Anterior cingulate cortex (tissue), 58 donors: ENCODE measurements around the gene ICAM5.
A peak's percentile ranks its signal among the peaks of the same experiment; 100 is the strongest.
"Not testable (repeated sequence)": the region's sequence is repeated elsewhere in the genome, so short reads cannot be mapped to it uniquely, and the experiment has no call there.

Source experiments
- DNase-seq, 58 donors: peaks; one replicate each; lab custom pipeline; 2025; lab: John Stamatoyannopoulos, UW

Gene ICAM5, protein sequence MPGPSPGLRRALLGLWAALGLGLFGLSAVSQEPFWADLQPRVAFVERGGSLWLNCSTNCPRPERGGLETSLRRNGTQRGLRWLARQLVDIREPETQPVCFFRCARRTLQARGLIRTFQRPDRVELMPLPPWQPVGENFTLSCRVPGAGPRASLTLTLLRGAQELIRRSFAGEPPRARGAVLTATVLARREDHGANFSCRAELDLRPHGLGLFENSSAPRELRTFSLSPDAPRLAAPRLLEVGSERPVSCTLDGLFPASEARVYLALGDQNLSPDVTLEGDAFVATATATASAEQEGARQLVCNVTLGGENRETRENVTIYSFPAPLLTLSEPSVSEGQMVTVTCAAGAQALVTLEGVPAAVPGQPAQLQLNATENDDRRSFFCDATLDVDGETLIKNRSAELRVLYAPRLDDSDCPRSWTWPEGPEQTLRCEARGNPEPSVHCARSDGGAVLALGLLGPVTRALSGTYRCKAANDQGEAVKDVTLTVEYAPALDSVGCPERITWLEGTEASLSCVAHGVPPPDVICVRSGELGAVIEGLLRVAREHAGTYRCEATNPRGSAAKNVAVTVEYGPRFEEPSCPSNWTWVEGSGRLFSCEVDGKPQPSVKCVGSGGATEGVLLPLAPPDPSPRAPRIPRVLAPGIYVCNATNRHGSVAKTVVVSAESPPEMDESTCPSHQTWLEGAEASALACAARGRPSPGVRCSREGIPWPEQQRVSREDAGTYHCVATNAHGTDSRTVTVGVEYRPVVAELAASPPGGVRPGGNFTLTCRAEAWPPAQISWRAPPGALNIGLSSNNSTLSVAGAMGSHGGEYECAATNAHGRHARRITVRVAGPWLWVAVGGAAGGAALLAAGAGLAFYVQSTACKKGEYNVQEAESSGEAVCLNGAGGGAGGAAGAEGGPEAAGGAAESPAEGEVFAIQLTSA

DNA sequence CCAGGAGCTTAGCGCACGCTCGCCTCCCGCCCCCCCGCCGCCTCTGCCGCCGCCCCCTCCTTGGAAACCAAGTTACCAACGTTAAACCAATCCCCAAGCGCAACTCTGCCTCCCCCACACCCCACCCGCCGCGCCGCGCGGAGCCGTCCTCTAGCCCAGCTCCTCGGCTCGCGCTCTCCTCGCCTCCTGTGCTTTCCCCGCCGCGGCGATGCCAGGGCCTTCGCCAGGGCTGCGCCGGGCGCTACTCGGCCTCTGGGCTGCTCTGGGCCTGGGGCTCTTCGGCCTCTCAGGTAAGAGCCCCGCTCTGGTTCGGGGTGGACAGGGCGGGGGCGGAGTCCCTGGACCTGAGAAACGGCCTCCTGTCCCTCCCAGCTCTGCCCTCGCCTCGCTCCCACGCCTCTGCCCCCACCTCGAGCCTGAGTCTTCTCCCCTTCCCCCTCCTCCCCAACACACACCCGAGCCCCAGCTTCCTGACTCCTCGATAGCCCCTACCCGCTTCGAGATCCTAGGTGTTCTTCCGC is at the start of gene ICAM5:
Gene ICAM5 (plus strand): TSS at position 117 of the 521 bp plus-strand sequence. CDS start 92 bp downstream, at position 209.
- DNase-seq: peak in 37 of 58 donors; percentile 11 to 86 (median 45)

DNA sequence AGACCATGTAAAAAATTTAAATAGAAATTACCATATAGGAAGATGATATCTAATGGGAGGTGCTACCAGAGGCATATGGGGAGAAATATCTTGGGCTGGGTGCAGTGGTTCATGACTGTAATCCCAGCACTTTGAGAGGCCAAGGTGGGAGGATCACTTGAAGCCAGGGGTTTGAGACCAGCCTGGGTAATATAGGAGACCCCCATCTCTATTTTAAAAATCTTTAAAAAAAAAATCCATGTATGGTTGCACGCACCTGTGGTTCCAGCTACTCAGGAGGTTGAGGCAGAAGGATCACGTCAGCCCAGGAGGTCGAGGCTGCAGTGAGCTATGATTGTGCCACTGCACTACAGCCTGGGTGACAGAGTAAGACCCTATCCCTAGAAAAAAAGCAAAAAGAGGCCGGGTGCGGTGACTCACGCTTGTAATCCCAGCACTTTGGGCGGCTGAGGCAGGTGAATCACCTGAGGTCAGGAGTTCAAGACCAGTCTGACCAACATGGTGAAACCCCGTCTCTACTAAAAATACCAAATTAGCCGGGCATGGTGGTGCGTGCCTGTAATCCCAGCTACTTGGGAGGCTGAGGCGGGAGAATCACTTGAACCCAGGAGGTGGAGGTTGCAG is 47.8 kb upstream of the ICAM5 start:
- DNase-seq: not testable (repeated sequence)

DNA sequence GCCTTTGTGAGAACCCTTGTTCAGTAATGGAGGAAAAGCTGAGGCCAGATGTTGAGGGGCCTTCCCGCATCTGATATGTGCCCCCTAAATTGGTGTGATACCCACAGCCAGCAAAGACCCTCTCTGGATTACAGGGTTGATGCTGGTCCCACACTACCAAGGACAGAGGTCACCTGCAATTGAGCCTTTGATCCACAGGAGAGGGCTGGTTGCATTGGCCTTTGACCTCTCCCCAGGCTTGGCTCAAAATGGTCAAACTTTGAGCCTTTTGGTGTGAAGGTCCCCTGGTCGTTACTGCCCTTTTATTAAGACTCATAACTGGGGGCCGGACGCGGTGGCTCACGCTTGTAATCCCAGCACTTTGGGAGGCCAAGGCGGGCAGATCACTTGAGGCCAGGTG is 46.1 kb upstream of the ICAM5 start:
- no peak for DNase-seq

DNA sequence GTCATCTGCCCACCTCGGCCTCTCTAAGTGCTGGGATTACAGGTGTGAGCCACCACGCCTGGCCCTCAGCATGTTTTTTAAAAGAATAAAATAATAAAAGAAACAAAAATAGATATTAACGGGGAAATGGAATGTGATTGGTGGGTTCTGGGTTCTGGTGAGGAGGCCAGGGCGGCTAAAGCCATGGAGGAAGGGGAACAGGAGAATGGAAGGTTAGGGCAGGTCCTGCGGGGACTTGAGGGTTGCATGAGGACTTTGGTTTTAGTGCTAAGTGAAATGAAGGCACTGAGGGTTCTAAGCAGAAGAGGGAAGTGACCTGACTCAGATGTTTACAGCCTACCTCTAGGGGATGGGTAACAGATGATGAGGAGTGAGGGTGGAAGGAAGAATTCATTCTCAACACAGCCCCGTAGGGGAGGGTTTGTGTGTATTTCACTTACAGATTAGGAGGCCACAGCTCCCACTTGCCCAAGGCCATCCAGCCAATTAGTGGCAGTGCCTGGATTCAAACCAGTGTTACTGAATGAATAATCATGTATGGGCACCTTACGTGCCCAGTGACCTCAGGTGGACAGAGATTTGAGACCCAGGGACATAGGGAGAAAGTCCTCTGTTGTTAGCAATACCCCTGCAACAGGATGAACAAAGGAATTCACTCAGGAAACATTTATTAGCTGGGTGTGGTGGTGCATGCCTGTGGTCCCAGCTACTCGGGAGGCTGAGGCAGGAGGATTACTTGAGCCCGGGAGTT is 44.4 kb upstream of the ICAM5 start:
- DNase-seq: no peak

DNA sequence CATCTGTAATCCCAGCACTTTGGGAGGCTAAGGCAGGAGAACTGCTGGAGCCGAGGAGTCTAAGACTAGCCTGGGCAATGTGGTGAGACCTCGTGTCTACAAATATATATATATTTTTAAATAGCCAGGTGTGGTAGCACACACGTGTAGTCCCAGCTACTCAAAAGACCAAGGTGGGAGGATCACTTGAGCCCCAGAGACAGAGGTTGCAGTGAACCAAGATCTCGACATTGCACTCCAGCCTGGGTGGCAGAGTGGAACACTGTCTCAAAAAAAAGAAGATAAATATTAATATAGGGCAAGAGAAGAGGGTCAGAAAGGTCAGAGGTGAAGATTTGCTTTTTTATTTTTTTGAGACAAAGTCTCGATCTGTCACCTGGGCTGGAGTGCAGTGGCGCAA is 43.2 kb upstream of the ICAM5 start:
- no peak for DNase-seq

DNA sequence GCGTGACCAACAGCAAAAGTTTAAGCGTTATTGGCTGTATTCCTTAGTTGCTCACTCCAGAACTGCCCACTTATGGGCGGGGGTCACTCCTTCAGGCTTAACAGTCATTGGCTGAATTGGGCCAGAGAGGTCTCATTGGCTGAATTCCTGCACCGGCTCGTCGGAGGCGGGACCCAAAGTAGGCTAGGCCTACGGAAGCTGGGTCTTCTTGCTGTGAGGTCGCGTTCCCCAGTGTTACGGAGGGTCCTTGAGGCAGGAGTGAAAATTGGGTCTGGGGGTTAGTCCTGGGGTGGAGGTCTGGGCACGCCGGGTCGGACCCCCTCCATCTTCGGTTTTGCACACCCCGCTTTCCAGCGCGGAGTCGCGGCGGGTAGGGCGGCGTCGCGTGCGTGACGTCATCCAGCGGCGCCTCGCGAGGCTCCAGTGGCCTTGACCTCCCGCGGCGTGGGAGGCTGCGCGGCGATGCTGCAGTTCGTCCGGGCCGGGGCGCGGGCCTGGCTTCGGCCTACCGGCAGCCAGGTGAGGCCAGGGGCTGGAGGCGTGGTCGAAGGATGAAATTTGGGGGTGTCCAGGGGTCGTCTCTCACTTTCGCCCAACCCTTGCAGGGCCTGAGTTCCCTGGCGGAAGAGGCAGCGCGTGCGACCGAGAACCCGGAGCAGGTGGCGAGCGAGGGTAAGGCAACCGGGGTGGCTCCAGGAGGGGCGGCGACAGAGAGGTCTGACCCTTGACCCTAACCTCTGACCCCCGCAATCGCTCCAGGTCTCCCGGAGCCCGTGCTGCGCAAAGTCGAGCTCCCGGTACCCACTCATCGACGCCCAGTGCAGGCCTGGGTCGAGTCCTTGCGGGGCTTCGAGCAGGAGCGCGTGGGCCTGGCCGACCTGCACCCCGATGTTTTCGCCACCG is 37.7 kb upstream of the ICAM5 start, which contains the start of gene MRPL4:
Gene MRPL4 (plus strand): TSS at position 423 of the 903 bp plus-strand sequence. CDS start 40 bp downstream, at position 463.
- peak; percentile 72 to 99 (median 94) for DNase-seq

DNA sequence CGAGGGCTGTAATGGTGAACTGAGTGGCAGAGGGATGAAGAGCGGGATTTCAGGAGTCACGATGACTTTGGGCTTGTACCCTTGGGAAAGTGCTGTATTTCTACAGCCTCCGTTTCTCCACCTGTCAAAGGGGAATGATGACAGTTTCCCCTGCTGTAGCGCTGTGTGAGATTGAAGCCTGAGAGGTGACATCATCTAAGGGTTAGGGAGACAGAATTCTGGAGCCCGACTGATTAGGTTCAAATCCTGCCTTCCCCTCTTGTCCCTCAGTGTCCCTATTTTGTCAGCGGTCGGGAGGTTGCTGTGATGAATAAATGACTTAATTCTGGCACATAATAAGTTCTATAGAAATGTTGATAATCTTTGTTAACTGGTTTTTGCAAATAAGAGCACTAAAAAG is 37.0 kb upstream of the ICAM5 start:
- DNase-seq: no peak

DNA sequence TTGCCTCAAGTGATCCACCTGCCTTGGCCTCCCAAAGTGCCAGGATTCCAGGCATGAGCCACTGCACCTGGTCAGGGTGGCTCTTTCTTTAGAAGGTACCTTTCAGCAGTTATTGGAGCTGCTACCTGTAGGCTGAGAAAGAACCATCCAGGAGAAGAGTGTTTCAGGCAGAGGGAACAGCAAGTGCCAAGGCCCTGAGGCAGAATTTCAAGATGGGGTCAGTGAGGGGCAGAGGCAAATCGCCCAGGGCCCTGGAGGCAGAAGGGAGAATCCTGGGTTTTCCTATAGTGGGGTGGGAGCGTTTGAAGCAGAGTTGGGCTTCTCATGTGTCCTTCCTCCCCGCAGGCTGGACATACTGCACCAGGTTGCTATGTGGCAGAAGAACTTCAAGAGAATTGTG is 35.5 kb upstream of the ICAM5 start:
- DNase-seq: no peak

DNA sequence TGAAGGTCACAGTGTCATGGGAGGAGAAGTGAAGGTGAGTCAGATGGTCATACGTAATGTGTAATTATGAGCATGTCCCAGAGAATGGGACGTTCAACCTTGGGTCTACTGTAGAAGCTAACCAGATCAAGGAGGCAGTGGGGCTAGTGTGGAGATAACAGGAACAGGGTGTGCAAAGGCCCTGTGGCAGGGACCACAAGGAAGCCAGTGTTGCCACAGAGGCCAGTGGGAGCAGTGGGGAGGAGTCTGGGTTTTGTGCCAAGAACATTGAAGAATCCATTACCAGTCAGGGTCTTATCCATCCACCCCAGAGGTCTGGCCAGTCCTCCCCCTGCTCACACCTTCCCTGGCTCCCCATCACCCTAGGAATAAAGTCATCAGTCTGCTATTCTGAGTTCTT is 34.4 kb upstream of the ICAM5 start:
- no peak for DNase-seq

DNA sequence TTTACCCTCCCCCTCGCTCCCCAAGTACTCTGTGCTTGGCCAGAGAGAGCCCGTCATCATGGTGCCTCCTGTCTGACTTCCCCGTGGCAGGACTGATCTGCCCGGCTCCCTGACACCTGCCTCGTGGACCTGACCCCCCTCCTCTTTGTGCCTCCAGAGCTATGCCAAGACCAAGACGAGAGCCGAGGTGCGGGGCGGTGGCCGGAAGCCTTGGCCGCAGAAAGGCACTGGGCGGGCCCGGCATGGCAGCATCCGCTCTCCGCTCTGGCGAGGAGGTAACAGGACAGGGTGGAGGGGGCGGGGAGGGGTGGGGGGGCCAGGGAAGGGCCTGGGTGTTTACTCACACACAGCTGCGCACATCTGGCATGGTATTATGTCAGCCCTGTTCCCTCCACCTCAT is 33.2 kb upstream of the ICAM5 start:
- DNase-seq: no peak

DNA sequence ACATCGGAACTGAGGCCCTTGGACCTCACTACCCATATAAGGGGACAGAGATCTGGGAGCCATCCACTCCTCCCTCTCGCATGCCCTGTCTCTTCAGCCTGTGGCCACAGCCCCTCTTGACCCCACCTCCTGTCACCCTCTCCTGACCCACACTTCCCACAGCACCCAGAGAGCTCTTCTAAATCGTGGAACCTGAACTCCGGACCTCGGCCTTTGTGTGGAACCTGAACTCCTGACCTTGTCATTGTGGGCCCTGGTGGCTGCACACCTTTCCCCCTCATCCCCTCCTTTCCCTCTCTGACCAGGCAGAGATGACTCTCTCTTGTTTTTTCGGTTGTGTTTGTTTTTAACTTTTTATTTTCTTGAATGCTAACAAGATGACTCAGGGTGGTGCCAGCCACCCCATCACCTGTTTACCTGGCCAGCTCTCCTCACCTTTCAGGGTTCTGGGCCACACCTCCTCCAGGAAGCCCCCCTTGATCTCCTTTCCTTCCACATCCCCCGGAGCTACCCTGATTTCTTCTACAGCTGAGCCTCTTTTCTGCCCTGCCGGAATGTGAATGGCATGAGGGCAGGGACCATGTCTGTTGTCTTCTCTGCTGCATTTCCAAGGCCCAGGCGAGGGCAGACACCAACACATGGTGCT is 32.7 kb upstream of the ICAM5 start:
- no peak for DNase-seq

DNA sequence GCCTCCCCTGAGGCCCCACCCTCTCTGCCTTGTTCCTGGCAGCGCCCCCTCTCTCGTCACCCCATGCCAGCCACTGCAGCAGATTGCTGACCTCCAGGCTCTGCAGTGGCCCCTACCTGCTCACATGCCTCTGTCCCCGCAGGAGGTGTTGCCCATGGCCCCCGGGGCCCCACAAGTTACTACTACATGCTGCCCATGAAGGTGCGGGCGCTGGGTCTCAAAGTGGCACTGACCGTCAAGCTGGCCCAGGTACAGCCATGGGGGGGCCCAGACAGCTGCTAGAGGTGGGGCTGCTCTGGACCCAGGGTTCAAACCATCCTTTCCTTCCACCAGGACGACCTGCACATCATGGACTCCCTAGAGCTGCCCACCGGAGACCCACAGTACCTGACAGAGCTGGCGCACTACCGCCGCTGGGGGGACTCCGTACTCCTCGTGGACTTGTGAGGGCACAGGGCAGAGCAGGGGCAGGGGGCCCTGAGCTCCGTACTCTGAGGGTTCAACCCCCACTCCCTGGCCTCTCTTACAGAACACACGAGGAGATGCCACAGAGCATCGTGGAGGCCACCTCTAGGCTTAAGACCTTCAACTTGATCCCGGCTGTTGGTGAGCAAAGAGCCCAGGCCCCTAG is 31.6 kb upstream of the ICAM5 start:
- no peak for DNase-seq

DNA sequence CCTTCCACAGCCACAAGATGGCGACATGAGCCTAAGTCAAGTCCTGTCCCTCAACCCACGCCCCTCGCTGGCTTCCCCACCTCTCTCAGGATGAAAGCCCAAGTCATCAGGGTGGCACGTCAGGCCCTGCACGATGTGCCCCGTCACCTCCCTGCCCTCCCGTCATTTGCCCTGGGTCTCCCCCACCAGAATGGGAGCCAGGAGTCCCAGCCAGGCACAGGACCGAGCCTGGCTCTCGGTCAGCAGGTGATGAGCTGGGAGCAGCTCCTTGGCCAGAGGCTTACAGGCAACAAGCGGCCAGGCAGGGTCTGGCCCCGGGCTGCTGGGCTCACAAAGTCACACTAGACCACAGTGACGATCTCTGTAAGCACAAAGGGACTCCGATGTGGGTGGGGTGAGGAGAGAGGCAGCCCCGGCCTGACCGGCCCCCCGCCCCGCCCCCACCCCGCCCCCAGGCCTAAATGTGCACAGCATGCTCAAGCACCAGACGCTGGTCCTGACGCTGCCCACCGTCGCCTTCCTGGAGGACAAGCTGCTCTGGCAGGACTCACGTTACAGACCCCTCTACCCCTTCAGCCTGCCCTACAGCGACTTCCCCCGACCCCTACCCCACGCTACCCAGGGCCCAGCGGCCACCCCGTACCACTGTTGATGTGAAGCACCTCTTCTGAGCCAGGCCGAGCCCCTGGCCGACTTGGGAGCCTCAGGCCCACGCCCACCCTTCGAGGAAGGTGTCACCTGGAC is 30.4 kb upstream of the ICAM5 start:
- peak in 50 of 58 donors; percentile 6 to 83 (median 45) for DNase-seq

DNA sequence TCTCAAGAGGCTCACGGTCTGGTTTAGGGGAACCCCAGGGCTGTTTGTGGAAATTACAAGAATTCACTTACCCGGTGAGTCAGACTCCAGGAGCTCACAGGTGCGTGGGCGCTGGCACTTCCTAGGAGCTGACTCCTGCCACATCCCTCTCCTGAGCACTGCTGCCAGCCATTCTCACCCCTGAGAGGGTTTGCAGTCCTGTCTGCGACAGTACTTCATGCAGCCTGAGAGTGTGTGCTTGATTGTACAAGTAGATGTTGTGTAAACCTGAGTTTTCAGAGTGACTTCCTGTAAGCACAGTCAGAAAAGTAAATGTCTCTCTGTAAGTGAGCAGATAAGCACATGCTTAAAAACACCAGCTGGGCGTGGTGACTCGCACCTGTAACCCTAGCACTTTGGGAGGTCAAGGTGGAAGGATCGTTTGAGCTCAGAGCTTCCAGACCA is 29.6 kb upstream of the ICAM5 start:
- peak in 5 of 58 donors; percentile 5 to 49 (median 16) for DNase-seq

DNA sequence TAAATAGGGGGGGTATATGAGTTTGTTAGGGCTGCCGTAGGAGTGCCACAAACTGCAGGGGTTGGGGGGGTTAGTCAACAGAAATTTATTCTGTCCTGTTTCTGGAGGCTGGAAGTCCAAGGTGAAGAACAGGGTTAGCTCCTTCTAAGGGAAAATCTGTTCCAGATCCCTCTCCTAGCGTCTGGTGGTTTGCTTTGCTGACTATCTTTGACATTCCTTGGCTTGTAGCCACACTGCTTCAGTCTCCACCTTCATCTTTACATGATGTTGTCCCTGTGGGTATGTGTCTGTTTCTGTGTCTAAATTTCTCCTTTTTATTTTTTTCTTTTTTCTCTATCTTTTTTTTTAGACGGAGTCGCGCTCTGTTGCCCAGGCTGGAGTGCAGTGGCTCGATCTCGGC is 27.0 kb upstream of the ICAM5 start:
- DNase-seq: no peak

DNA sequence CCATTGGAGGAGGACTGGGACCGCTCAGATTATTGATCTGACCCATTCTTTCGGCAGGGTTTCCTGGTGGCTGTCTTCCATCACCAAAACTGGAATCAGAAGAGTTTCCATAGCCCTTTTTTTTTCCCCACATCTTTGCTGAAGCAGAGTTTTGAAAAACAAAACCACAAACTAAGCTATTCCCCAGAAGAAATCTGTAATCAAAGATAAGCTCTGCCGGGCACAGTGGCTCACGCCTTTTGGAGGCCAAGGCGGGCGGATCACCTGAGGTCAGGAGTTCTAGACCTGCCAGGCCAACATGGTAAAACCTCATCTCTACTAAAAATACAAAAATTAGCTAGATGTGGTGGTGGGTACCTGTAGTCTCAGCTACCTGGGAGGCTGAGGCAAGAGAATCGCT is 23.0 kb upstream of the ICAM5 start:
- no peak for DNase-seq

DNA sequence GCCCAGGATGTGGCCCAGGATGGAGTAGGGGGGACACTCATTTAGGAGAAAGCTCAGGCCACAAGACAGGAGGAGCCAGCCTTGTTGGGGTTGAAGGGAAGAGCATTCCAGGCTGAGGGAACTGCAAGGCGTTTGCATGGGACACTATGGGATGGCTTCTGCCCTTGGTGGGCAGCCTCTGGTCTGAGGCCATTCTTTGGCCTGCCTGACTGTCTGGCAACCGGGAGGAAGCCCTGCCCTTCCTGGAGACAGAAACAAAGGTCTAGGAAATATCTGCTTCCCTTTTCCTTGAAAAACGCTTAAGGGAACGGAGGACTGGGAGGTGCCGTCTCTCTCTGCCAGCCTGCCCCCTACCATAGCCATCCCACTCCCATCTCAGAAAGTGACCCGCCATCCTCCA is 21.7 kb upstream of the ICAM5 start:
- DNase-seq: no peak
